Mammary epithelial cell (primary cell): ENCODE measurements around the gene DGKD.

Experiments used
- CTCF ChIP-seq, 2 donors: IDR thresholded peaks in 1 of 2; conservative IDR thresholded peaks in 1 of 2; 2 replicates each; pipeline ENCODE4 v1.5.1; 2011 to 2012; ENCODE audit warnings: inconsistent platforms in 2 of 2, low read length in 2 of 2, mild to moderate bottlenecking in 2 of 2, control low read depth in 1 of 2, low read depth in 1 of 2; ENCODE audit not compliant: insufficient read depth in 1 of 2; ENCODE audit errors: extremely low read depth in 1 of 2
- EZH2 ChIP-seq: IDR thresholded peaks from 2 replicates; pipeline ENCODE4 v1.6.1; 2012; ENCODE audit warnings: low read length, inconsistent platforms, borderline replicate concordance

DNA sequence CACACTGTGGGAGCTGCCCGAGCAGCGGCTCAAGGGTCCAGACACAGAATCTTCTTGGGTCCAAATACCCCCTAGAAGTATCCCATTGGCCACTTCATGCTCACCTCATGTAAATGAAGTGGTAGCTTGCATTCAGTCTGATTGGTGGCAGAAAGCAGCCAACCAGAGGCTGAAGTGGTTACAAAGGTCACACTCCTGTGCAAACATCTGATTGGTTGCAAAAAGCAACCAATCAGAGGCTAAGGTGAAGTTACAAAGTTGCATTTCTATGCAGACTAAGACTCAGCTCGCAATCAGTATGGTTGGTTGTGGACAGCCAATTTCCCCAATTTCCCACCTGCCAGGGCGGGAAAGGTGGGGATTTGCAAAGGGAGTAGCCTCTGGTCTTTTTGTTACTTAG is 94.3 kb downstream of the DGKD start:
- TF ChIP-seq CTCF (conservative IDR thresholded peaks at IDR 0.05 in 1 of 2, IDR thresholded peaks at IDR 0.05 in 1 of 2; ENCODE audit: extremely low read depth in 1 of 2, insufficient read depth in 1 of 2, low read depth in 1 of 2, low read length in 2 of 2) = no peak
- TF ChIP-seq EZH2 = no peak
